ENCODE results near the gene CEP19.

CEP19 gene

GRCh38 chr3:196706327-196706726, 5.7 kb downstream of the CEP19 start:
- TF ChIP-seq, protein P1, sequence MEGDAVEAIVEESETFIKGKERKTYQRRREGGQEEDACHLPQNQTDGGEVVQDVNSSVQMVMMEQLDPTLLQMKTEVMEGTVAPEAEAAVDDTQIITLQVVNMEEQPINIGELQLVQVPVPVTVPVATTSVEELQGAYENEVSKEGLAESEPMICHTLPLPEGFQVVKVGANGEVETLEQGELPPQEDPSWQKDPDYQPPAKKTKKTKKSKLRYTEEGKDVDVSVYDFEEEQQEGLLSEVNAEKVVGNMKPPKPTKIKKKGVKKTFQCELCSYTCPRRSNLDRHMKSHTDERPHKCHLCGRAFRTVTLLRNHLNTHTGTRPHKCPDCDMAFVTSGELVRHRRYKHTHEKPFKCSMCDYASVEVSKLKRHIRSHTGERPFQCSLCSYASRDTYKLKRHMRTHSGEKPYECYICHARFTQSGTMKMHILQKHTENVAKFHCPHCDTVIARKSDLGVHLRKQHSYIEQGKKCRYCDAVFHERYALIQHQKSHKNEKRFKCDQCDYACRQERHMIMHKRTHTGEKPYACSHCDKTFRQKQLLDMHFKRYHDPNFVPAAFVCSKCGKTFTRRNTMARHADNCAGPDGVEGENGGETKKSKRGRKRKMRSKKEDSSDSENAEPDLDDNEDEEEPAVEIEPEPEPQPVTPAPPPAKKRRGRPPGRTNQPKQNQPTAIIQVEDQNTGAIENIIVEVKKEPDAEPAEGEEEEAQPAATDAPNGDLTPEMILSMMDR (conservative IDR thresholded peaks at IDR 0.05) = no peak
- no peak for TF ChIP-seq ZFX (IDR thresholded peaks at IDR 0.05)
- no peak overlapping the region for H3K27ac ChIP-seq

GRCh38 chr3:196700801-196701200, 11.2 kb downstream of the CEP19 start:
- no peak overlapping the region for H3K27ac ChIP-seq
- no peak for TF ChIP-seq ZFX (IDR thresholded peaks at IDR 0.05)
- TF ChIP-seq, protein P1 (conservative IDR thresholded peaks at IDR 0.05) = no peak

DNA sequence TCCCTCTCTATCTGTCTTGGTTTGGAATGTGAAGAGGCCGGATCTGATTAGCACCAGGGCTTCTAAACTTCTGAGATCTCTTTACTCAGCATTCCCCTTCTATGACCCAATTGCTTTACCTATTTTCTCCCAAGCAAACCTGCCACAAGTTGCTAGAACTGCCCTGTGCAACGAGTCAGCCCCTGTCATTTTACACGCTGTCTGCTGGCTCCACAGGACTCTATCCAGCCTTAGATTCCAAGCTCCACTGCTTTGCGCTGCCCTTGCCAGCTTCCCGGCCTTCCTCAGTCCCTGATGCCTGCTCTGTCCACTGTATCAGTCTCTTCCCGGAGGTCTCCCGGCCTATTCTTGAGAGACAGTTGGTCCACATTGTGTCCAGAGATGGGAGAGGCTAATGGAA, 12.3 kb downstream of the CEP19 start:
- H3K27ac ChIP-seq = no peak overlapping the region
- TF ChIP-seq, protein P1 (conservative IDR thresholded peaks at IDR 0.05) = no peak
- no peak for TF ChIP-seq ZFX (IDR thresholded peaks at IDR 0.05)

GRCh38 chr3:196697270-196697669, 14.8 kb downstream of the CEP19 start:
- no peak for TF ChIP-seq ZFX (IDR thresholded peaks at IDR 0.05)
- TF ChIP-seq, protein P1 (conservative IDR thresholded peaks at IDR 0.05) = no peak
- no peak overlapping the region for H3K27ac ChIP-seq

DNA sequence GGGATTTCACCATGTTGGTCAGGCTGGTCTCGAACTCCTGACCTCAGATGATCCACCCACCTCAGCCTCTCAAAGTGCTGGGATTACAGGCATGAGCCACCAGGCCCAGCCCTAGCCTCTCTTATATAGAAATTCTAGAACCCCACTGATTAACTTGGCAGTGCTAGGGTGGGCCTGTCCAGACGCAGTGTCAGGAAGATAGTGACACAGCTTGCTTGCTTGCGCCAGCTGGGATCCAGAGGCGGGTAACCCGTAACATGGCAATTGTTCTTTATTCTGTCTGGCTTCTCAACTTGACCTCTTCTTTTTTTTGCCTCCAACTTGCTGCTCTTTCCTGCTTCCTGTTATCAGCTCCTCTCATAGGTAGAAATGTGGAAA, 16.2 kb downstream of the CEP19 start:
- no peak for TF ChIP-seq ZFX (IDR thresholded peaks at IDR 0.05)
- TF ChIP-seq, protein P1 (conservative IDR thresholded peaks at IDR 0.05) = no peak
- H3K27ac ChIP-seq = no peak overlapping the region

- no peak for TF ChIP-seq ZFX (IDR thresholded peaks at IDR 0.05)
- TF ChIP-seq, protein P1 (conservative IDR thresholded peaks at IDR 0.05) = no peak
- no peak overlapping the region for H3K27ac ChIP-seq
These were observed 16.9 kb downstream of the CEP19 start for GRCh38 chr3:196694941-196695848.

- no peak for TF ChIP-seq ZFX (IDR thresholded peaks at IDR 0.05)
- H3K27ac ChIP-seq = no peak overlapping the region
These were observed 17.8 kb downstream of the CEP19 start for GRCh38 chr3:196694202-196694638.

GRCh38 chr3:196691386-196691785, 20.7 kb downstream of the CEP19 start:
- H3K27ac ChIP-seq = no peak overlapping the region
- TF ChIP-seq, protein P1 (conservative IDR thresholded peaks at IDR 0.05) = no peak
- TF ChIP-seq ZFX (IDR thresholded peaks at IDR 0.05) = no peak

All from C4-2B (cell line).